ENCODE data around the gene NLRX1.
"Not testable (repeated sequence)": the region's sequence is repeated elsewhere in the genome, so short reads cannot be mapped to it uniquely, and the experiment has no call there.

Gene NLRX1

DNA sequence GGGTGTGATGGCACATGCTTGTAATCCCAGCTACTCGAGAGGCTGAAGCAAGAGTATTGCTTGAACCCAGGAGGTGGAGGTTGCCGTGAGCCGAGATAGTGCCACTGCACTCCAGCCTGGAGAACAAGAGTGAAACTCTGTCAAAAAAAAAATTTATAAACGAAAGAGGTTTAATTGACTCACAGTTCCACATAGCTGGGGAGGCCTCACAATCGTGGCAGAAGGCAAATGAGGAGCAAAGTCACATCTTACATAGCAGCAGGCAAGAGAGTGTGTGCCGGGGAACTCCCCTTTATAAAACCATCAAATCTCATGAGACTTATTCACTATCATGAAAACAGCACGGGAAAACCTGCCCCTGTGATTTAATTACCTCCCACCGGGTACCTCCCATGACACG, 15.9 kb downstream of the NLRX1 start:
- not testable (repeated sequence) for H3K27ac ChIP-seq (ENCODE audit: insufficient read depth, low read depth, low read length, poor library complexity, severe bottlenecking); H3K27me3 ChIP-seq (ENCODE audit: control insufficient read depth, insufficient read depth, low read length, poor library complexity, severe bottlenecking); H3K9me3 ChIP-seq (ENCODE audit: control insufficient read depth, low read length); H3K36me3 ChIP-seq (ENCODE audit: control insufficient read depth, insufficient read depth, low read length); H3K4me1 ChIP-seq (ENCODE audit: control insufficient read depth, insufficient read depth, low read length); H3K4me3 ChIP-seq (ENCODE audit: insufficient read depth, low read depth, low read length)
- WGBS, 2 experiments: 88 to 92% methylated on average over 9 of the region's 9 CpGs

DNA sequence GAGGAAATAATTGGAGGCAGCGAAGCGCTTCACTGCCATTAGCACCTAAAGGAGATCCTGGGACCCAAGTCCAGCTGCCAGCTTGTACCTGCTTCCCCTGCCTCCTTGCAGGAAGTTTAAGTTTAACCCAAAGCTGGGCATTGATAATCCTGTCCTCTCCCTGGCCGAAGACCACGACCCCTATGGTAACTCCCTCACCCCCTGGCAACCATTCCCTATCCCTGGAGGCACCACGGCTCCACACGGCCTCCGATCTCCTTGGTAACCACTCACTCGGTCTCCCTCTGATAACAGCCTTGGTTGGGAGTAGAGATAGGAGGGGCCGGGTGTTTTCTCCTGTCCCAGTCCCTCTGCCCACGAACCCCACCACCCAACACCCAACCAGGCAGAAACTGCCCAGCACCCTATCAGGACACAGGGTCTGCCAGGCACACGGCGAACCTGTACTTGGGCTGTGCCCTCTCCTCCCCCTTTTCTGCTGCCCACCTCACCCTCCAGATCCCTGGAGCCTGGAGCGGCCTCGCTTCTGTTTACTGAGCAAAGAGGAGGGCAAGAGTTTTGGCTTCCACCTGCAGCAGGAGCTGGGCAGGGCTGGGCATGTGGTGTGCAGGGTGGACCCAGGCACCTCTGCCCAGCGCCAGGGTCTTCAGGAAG, 17.6 kb downstream of the NLRX1 start:
- WGBS, 2 experiments: 78 to 81% methylated on average over 15 of the region's 15 CpGs

GRCh38 chr11:119187123-119187892, 18.8 kb downstream of the NLRX1 start:
- no peaks in the 10 kb centered on the region for H3K9me3 ChIP-seq (ENCODE audit: control insufficient read depth, low read length)
- H3K4me3 ChIP-seq (ENCODE audit: insufficient read depth, low read depth, low read length): no peak overlapping the region

More for the DNA sequence above, 17.6 kb downstream of the NLRX1 start:
- Histone ChIP-seq H3K36me3 (ENCODE audit: control insufficient read depth, insufficient read depth, low read length) (peaks cover 3% of the 10 kb centered on the region), H3K27me3 (ENCODE audit: control insufficient read depth, insufficient read depth, low read length, poor library complexity, severe bottlenecking) (no peaks in the 10 kb centered on the region), H3K4me3 (ENCODE audit: insufficient read depth, low read depth, low read length) (no peak overlapping the region), H3K9me3 (ENCODE audit: control insufficient read depth, low read length) (no peaks in the 10 kb centered on the region), H3K4me1 (ENCODE audit: control insufficient read depth, insufficient read depth, low read length) (no peaks in the 10 kb centered on the region), H3K27ac (ENCODE audit: insufficient read depth, low read depth, low read length, poor library complexity, severe bottlenecking) (no peak overlapping the region)

DNA sequence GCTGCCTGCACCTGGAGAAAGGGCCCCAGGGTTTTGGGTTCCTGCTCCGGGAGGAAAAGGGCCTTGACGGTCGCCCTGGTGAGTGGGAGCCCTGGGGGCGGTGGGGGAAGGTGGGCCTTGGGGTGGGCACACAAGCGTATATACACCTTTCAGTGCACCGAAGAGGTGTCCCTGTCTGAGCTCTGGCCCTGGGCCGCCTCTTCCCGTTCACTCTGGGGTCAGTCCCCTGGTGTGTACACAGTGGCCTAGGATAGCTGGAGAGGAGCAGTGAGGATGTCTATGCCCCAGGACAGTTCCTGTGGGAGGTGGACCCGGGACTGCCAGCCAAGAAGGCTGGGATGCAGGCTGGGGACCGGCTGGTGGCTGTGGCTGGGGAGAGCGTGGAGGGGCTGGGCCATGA, 19.5 kb downstream of the NLRX1 start:
- no peak overlapping the region for H3K4me3 ChIP-seq (ENCODE audit: insufficient read depth, low read depth, low read length)
- 90 to 91% methylated on average over 11 of the region's 11 CpGs for WGBS, 2 experiments
- H3K27me3 ChIP-seq (ENCODE audit: control insufficient read depth, insufficient read depth, low read length, poor library complexity, severe bottlenecking): no peaks in the 10 kb centered on the region
- no peaks in the 10 kb centered on the region for H3K36me3 ChIP-seq (ENCODE audit: control insufficient read depth, insufficient read depth, low read length)
- H3K27ac ChIP-seq (ENCODE audit: insufficient read depth, low read depth, low read length, poor library complexity, severe bottlenecking): no peak overlapping the region
- H3K9me3 ChIP-seq (ENCODE audit: control insufficient read depth, low read length): no peaks in the 10 kb centered on the region
- no peaks in the 10 kb centered on the region for H3K4me1 ChIP-seq (ENCODE audit: control insufficient read depth, insufficient read depth, low read length)

More at GRCh38 chr11:119187123-119187892, 18.8 kb downstream of the NLRX1 start:
- 92 to 94% methylated on average over 21 of the region's 21 CpGs for WGBS, 2 experiments
- Histone ChIP-seq H3K36me3 (ENCODE audit: control insufficient read depth, insufficient read depth, low read length) (peaks cover under 1% of the 10 kb centered on the region), H3K4me1 (ENCODE audit: control insufficient read depth, insufficient read depth, low read length) (no peaks in the 10 kb centered on the region), H3K27me3 (ENCODE audit: control insufficient read depth, insufficient read depth, low read length, poor library complexity, severe bottlenecking) (no peaks in the 10 kb centered on the region), H3K27ac (ENCODE audit: insufficient read depth, low read depth, low read length, poor library complexity, severe bottlenecking) (no peak overlapping the region)

DNA sequence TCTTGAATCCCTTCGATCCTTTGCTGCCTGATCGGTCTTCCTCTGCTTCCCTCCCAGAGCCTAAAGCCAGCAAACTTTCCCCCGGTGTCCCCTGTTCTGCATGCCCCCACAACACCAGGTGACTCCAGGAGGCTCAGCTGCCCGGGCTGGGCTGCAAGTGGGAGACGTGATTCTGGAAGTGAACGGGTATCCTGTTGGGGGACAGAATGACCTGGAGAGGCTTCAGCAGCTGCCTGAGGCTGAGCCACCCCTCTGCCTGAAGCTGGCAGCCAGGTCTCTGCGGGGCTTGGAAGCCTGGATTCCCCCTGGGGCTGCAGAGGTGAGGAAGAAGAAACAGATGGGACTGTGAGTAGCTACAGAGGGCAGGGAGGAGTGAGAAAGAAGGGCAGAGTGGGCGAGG, 20.4 kb downstream of the NLRX1 start:
- Histone ChIP-seq H3K27me3 (ENCODE audit: control insufficient read depth, insufficient read depth, low read length, poor library complexity, severe bottlenecking) (no peaks in the 10 kb centered on the region), H3K9me3 (ENCODE audit: control insufficient read depth, low read length) (no peaks in the 10 kb centered on the region), H3K27ac (ENCODE audit: insufficient read depth, low read depth, low read length, poor library complexity, severe bottlenecking) (no peak overlapping the region), H3K36me3 (ENCODE audit: control insufficient read depth, insufficient read depth, low read length) (no peaks in the 10 kb centered on the region), H3K4me1 (ENCODE audit: control insufficient read depth, insufficient read depth, low read length) (no peaks in the 10 kb centered on the region), H3K4me3 (ENCODE audit: insufficient read depth, low read depth, low read length) (no peak overlapping the region)
- 90 to 91% methylated on average over 8 of the region's 8 CpGs for WGBS, 2 experiments

DNA sequence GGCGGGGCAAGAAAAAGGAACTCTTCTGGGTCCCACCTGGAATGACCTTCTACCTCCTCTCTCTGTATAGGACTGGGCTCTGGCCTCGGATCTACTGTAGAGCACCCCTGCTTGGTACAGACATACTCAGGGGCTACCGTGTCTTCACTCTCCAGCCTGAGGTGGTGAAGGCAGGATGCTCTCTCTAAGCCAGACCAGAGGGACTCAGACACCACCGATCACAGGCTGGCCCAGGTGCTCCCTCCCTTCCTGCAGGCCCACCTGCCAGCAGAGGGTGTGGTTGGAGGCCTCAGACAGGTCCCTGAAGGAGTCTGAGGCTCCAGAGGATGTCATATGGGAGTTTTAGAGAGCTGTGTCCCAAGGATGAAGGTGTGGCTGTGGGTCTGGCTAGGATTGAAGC, 20.9 kb downstream of the NLRX1 start:
- no peaks in the 10 kb centered on the region for H3K27me3 ChIP-seq (ENCODE audit: control insufficient read depth, insufficient read depth, low read length, poor library complexity, severe bottlenecking)
- H3K27ac ChIP-seq (ENCODE audit: insufficient read depth, low read depth, low read length, poor library complexity, severe bottlenecking): no peak overlapping the region
- no peaks in the 10 kb centered on the region for H3K4me1 ChIP-seq (ENCODE audit: control insufficient read depth, insufficient read depth, low read length)
- H3K4me3 ChIP-seq (ENCODE audit: insufficient read depth, low read depth, low read length): no peak overlapping the region
- no peaks in the 10 kb centered on the region for H3K36me3 ChIP-seq (ENCODE audit: control insufficient read depth, insufficient read depth, low read length)
- WGBS, 2 experiments: 86 to 88% methylated on average over 4 of the region's 4 CpGs
- no peaks in the 10 kb centered on the region for H3K9me3 ChIP-seq (ENCODE audit: control insufficient read depth, low read length)

- H3K27me3 ChIP-seq (ENCODE audit: control insufficient read depth, insufficient read depth, low read length, poor library complexity, severe bottlenecking): no peaks in the 10 kb centered on the region
- H3K4me3 ChIP-seq (ENCODE audit: insufficient read depth, low read depth, low read length): no peak overlapping the region
- no peaks in the 10 kb centered on the region for H3K4me1 ChIP-seq (ENCODE audit: control insufficient read depth, insufficient read depth, low read length)
- WGBS, 2 experiments: 93% methylated on average over 9 of the region's 9 CpGs
- no peak overlapping the region for H3K27ac ChIP-seq (ENCODE audit: insufficient read depth, low read depth, low read length, poor library complexity, severe bottlenecking)
- H3K36me3 ChIP-seq (ENCODE audit: control insufficient read depth, insufficient read depth, low read length): no peaks in the 10 kb centered on the region
- H3K9me3 ChIP-seq (ENCODE audit: control insufficient read depth, low read length): no peaks in the 10 kb centered on the region
These were observed 22.0 kb downstream of the NLRX1 start for GRCh38 chr11:119190531-119190930.

DNA sequence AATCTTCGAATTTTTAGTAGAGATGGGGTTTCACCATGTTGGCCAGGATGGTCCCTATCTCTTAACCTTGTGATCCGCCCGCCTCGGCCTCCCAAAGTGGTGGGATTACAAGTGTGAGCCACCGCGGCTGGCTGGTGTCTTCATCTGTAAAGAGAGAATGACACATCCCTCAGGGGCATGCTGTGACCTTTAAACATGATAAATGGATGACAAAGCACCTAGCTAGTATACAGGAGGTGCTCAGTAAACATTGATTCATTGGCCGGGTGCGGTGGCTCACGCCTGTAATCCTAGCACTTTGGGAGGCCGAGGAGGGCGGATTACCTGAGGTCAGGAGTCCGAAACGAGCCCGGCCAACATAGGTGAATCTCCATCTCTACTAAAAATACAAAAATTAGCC, 22.7 kb downstream of the NLRX1 start:
- not testable (repeated sequence) for H3K27me3 ChIP-seq (ENCODE audit: control insufficient read depth, insufficient read depth, low read length, poor library complexity, severe bottlenecking); H3K9me3 ChIP-seq (ENCODE audit: control insufficient read depth, low read length); H3K36me3 ChIP-seq (ENCODE audit: control insufficient read depth, insufficient read depth, low read length); H3K4me1 ChIP-seq (ENCODE audit: control insufficient read depth, insufficient read depth, low read length); H3K4me3 ChIP-seq (ENCODE audit: insufficient read depth, low read depth, low read length); H3K27ac ChIP-seq (ENCODE audit: insufficient read depth, low read depth, low read length, poor library complexity, severe bottlenecking)
- 91 to 92% methylated on average over 14 of the region's 14 CpGs for WGBS, 2 experiments

- H3K4me1 ChIP-seq (ENCODE audit: control insufficient read depth, insufficient read depth, low read length): no peaks in the 10 kb centered on the region
- no peaks in the 10 kb centered on the region for H3K27me3 ChIP-seq (ENCODE audit: control insufficient read depth, insufficient read depth, low read length, poor library complexity, severe bottlenecking)
- H3K27ac ChIP-seq (ENCODE audit: insufficient read depth, low read depth, low read length, poor library complexity, severe bottlenecking): no peak overlapping the region
- H3K4me3 ChIP-seq (ENCODE audit: insufficient read depth, low read depth, low read length): no peak overlapping the region
- 96% methylated on average over 3 of the region's 3 CpGs for WGBS, 2 experiments
- no peaks in the 10 kb centered on the region for H3K9me3 ChIP-seq (ENCODE audit: control insufficient read depth, low read length)
- H3K36me3 ChIP-seq (ENCODE audit: control insufficient read depth, insufficient read depth, low read length): no peaks in the 10 kb centered on the region
These were observed 23.6 kb downstream of the NLRX1 start for GRCh38 chr11:119192111-119192510.

- 85 to 86% methylated on average over 5 of the region's 5 CpGs for WGBS, 2 experiments
- H3K36me3 ChIP-seq (ENCODE audit: control insufficient read depth, insufficient read depth, low read length): no peaks in the 10 kb centered on the region
- H3K4me1 ChIP-seq (ENCODE audit: control insufficient read depth, insufficient read depth, low read length): no peaks in the 10 kb centered on the region
- no peaks in the 10 kb centered on the region for H3K9me3 ChIP-seq (ENCODE audit: control insufficient read depth, low read length)
- H3K27me3 ChIP-seq (ENCODE audit: control insufficient read depth, insufficient read depth, low read length, poor library complexity, severe bottlenecking): no peaks in the 10 kb centered on the region
- H3K4me3 ChIP-seq (ENCODE audit: insufficient read depth, low read depth, low read length): no peak overlapping the region
- H3K27ac ChIP-seq (ENCODE audit: insufficient read depth, low read depth, low read length, poor library complexity, severe bottlenecking): no peak overlapping the region
These were observed 24.5 kb downstream of the NLRX1 start for GRCh38 chr11:119193001-119193400.

Data from ectodermal cell (in vitro differentiated cells).